H1 (cell line): ENCODE measurements around the gene ZC3H14. TPM values are rescaled to one million over a fixed set of nuclear protein-coding genes. Genes with fewer than 3 reads are reported as not detected.

Source experiments
- CTCF ChIA-PET: fragments of 300-600 bp; sonication (Branson Sonifier 250); formaldehyde crosslinking; loops from one replicate; lab custom pipeline; 2021; ENCODE audit not compliant: partially characterized antibody; lab: Charles Lee
- POLR2A ChIA-PET: fragments of 300-600 bp; sonication (Branson Sonifier 250); formaldehyde crosslinking; loops from one replicate; lab custom pipeline; 2021; ENCODE audit warnings: inconsistent platforms; ENCODE audit not compliant: partially characterized antibody; lab: Charles Lee
- DNase-seq, 2 experiments: peaks; one replicate each; pipeline versions ENCODE4 v3.0.0 to v3.0.0-alpha.2; 2010 to 2022; ENCODE audit warnings: low spot score in 2 of 2, low read depth in 1 of 2, mixed read lengths in 1 of 2
- FAIRE-seq: peaks from 2 replicates; lab custom pipeline; 2011; peaks lifted over from hg19 to GRCh38; lab: Jason Lieb, UNC
- H2AFZ ChIP-seq: 2 replicates; pipeline ENCODE4 v1.8.1; 2012; ENCODE audit warnings: low read length, inconsistent platforms
- H2AK5ac ChIP-seq: 2 replicates; pipeline ENCODE4 v1.6.1; 2013; ENCODE audit warnings: low read depth, low read length
- H2BK120ac ChIP-seq: replicated peaks from 2 replicates; pipeline ENCODE3; 2013; ENCODE audit warnings: low read depth, low read length, inconsistent platforms
- H2BK12ac ChIP-seq: 2 replicates; pipeline ENCODE4 v1.6.1; 2013; ENCODE audit warnings: low read depth, low read length
- H2BK15ac ChIP-seq: 2 replicates; pipeline ENCODE4 v1.6.1; 2013; ENCODE audit warnings: low read length
- H2BK20ac ChIP-seq: 2 replicates; pipeline ENCODE4 v1.6.1; 2013; ENCODE audit warnings: low read length
- H2BK5ac ChIP-seq: 2 replicates; pipeline ENCODE4 v1.6.1; 2013; ENCODE audit warnings: low read depth, low read length
- H3K14ac ChIP-seq: 2 replicates; pipeline ENCODE4 v1.6.1; 2013; ENCODE audit warnings: inconsistent platforms; ENCODE audit not compliant: insufficient read length
- H3K18ac ChIP-seq: 2 replicates; pipeline ENCODE4 v1.6.1; 2013; ENCODE audit warnings: low read length; ENCODE audit errors: extremely low read depth
- H3K23ac ChIP-seq: 2 replicates; pipeline ENCODE4 v1.6.1; 2013; ENCODE audit warnings: inconsistent platforms; ENCODE audit not compliant: insufficient read length
- H3K23me2 ChIP-seq: 2 replicates; pipeline ENCODE4 v1.6.1; 2013; ENCODE audit warnings: low read depth, low read length
- H3K27ac ChIP-seq: 2 replicates; pipeline ENCODE4 v1.6.1; 2011; ENCODE audit warnings: low read depth, low read length, inconsistent platforms
- H3K27me3 ChIP-seq, 4 experiments: replicated peaks in 1 of 4; 1 replicate in 1 of 4; 2 replicates in 3 of 4; pipeline versions ENCODE4 v1.6.1 to v1.8.1; 2011 to 2013; ENCODE audit warnings: low read length in 3 of 4, mild to moderate bottlenecking in 3 of 4, inconsistent platforms in 2 of 4, mixed read lengths in 2 of 4, moderate library complexity in 1 of 4; ENCODE audit not compliant: control insufficient read depth in 3 of 4, insufficient read depth in 3 of 4; ENCODE audit errors: extremely low read depth in 1 of 4
- H3K36me3 ChIP-seq, 4 experiments: 2 replicates each; pipeline versions ENCODE4 v1.6.1 to v1.8.1; 2011 to 2013; ENCODE audit warnings: mild to moderate bottlenecking in 4 of 4, low read length in 3 of 4, moderate library complexity in 2 of 4, control low read depth in 1 of 4, inconsistent platforms in 1 of 4; ENCODE audit not compliant: insufficient read depth in 4 of 4, control insufficient read depth in 2 of 4
- H3K4ac ChIP-seq: replicated peaks from 2 replicates; pipeline ENCODE3; 2013; ENCODE audit warnings: low read length, low read depth, mixed read lengths, inconsistent platforms; ENCODE audit not compliant: insufficient read length
- H3K4me1 ChIP-seq, 4 experiments: replicated peaks in 1 of 4; 1 replicate in 1 of 4; 2 replicates in 3 of 4; pipeline versions ENCODE4 v1.6.1 to v1.8.1; 2011 to 2013; ENCODE audit warnings: low read length in 3 of 4, inconsistent platforms in 2 of 4, mixed read lengths in 1 of 4; ENCODE audit not compliant: insufficient read depth in 4 of 4, control insufficient read depth in 3 of 4
- H3K4me2 ChIP-seq, 2 experiments: 2 replicates each; pipeline versions ENCODE4 v1.6.1 to v1.8.1; 2011 to 2013; ENCODE audit warnings: low read depth in 2 of 2, low read length in 2 of 2, control low read depth in 1 of 2, inconsistent platforms in 1 of 2, mild to moderate bottlenecking in 1 of 2; ENCODE audit not compliant: insufficient read depth in 1 of 2
- H3K4me3 ChIP-seq, 4 experiments: fragments of 200-600, 300-600 bp in 1 of 4; sonication (generic), shearing (Covaris generic), sonication (Bioruptor Twin) in 1 of 4; 2 replicates each; pipeline versions ENCODE4 v1.5.1 to v1.8.1; 2011 to 2016; ENCODE audit warnings: low read length in 4 of 4, low read depth in 3 of 4, control low read depth in 2 of 4, inconsistent platforms in 2 of 4, mild to moderate bottlenecking in 2 of 4, mixed read lengths in 1 of 4, moderate library complexity in 1 of 4; ENCODE audit not compliant: insufficient read depth in 2 of 4; ENCODE audit errors: extremely low read depth in 1 of 4
- H3K56ac ChIP-seq: replicated peaks from 2 replicates; pipeline ENCODE3; 2013; ENCODE audit warnings: low read depth, mild to moderate bottlenecking, mixed read lengths, low read length, inconsistent platforms; ENCODE audit not compliant: insufficient read length
- H3K79me1 ChIP-seq: 2 replicates; pipeline ENCODE4 v1.6.1; 2013; ENCODE audit warnings: low read depth, low read length, control low read depth
- H3K79me2 ChIP-seq, 2 experiments: 2 replicates each; pipeline versions ENCODE4 v1.6.1 to v1.8.1; 2012 to 2013; ENCODE audit warnings: low read length in 2 of 2, mild to moderate bottlenecking in 2 of 2, inconsistent platforms in 1 of 2; ENCODE audit not compliant: insufficient read depth in 2 of 2, control insufficient read depth in 1 of 2
- H3K9ac ChIP-seq, 4 experiments: replicated peaks in 1 of 4; 1 replicate in 1 of 4; 2 replicates in 3 of 4; pipeline versions ENCODE4 v1.6.1 to v1.8.1; 2011 to 2013; ENCODE audit warnings: low read depth in 3 of 4, low read length in 3 of 4, control low read depth in 2 of 4, mild to moderate bottlenecking in 2 of 4, moderate library complexity in 2 of 4, inconsistent platforms in 1 of 4; ENCODE audit errors: extremely low read depth in 1 of 4
- H3K9me3 ChIP-seq, 2 experiments: 2 replicates each; pipeline versions ENCODE4 v1.6.1 to v1.8.1; 2012 to 2013; ENCODE audit warnings: mild to moderate bottlenecking in 2 of 2, moderate library complexity in 2 of 2, control low read depth in 1 of 2, inconsistent platforms in 1 of 2, low read depth in 1 of 2, low read length in 1 of 2, mixed read lengths in 1 of 2; ENCODE audit not compliant: insufficient read depth in 2 of 2
- H4K20me1 ChIP-seq, 2 experiments: replicated peaks in 1 of 2; 2 replicates each; pipeline versions ENCODE3 to v1.8.1; 2011 to 2013; ENCODE audit warnings: inconsistent platforms in 2 of 2, low read length in 2 of 2, mild to moderate bottlenecking in 1 of 2; ENCODE audit not compliant: insufficient read depth in 2 of 2, control insufficient read depth in 1 of 2
- H4K5ac ChIP-seq: 2 replicates; pipeline ENCODE4 v1.6.1; 2013; ENCODE audit warnings: low read length, low read depth, mixed read lengths, inconsistent platforms; ENCODE audit not compliant: insufficient read length
- H4K8ac ChIP-seq: 2 replicates; pipeline ENCODE4 v1.8.0; 2013; ENCODE audit warnings: mild to moderate bottlenecking, moderate library complexity, low read length, inconsistent platforms; ENCODE audit not compliant: insufficient read depth; ENCODE audit errors: extremely low read depth
- H4K91ac ChIP-seq: replicated peaks from 2 replicates; pipeline ENCODE3; 2013; ENCODE audit warnings: low read length, mixed read lengths, inconsistent platforms; ENCODE audit not compliant: insufficient read length
- CBX5 ChIP-seq: fragments of 300-800, 300-1000 bp; sonication (generic); IDR thresholded peaks from 2 replicates; pipeline ENCODE4 v1.7.1; 2016; ENCODE audit warnings: antibody characterized with exemption, low read length, low read depth
- CHD1 ChIP-seq: IDR thresholded peaks from 2 replicates; pipeline ENCODE4 v1.6.1; 2012; ENCODE audit warnings: low read depth, low read length, improper control_type of control experiment
- EP300 ChIP-seq, 2 experiments: IDR thresholded peaks; 1 replicate in 1 of 2; 2 replicates in 1 of 2; pipeline ENCODE4 v1.6.1; 2011 to 2012; ENCODE audit warnings: low read depth in 2 of 2, low read length in 2 of 2, mild to moderate bottlenecking in 2 of 2, borderline replicate concordance in 1 of 2, inconsistent platforms in 1 of 2, moderate library complexity in 1 of 2
- FOSL1 ChIP-seq: IDR thresholded peaks from 2 replicates; pipeline ENCODE4 v1.6.1; 2011; ENCODE audit warnings: mild to moderate bottlenecking, low read depth, low read length, moderate library complexity; ENCODE audit not compliant: insufficient read depth
- JUN ChIP-seq: IDR thresholded peaks from 2 replicates; pipeline ENCODE4 v1.6.1; 2011; ENCODE audit warnings: low read depth, mild to moderate bottlenecking, improper control_type of control experiment, low read length
- KDM4A ChIP-seq: IDR thresholded peaks from one replicate; pipeline ENCODE4 v1.7.1; 2012; ENCODE audit warnings: low read depth, mild to moderate bottlenecking, moderate library complexity, low read length, inconsistent platforms; ENCODE audit not compliant: severe bottlenecking
- MAX ChIP-seq: IDR thresholded peaks from 2 replicates; pipeline ENCODE4 v1.6.1; 2012; ENCODE audit warnings: inconsistent platforms
- PHF8 ChIP-seq: fragments of 200-600 bp; sonication (generic); conservative IDR thresholded peaks from 2 replicates; pipeline ENCODE4 v1.7.1; 2012; ENCODE audit warnings: low read depth, mild to moderate bottlenecking, inconsistent platforms, low read length, moderate library complexity
- SIX5 ChIP-seq: IDR thresholded peaks from 2 replicates; pipeline ENCODE4 v1.6.1; 2011; ENCODE audit warnings: mild to moderate bottlenecking, low read depth, low read length
- TAF7 ChIP-seq: optimal IDR thresholded peaks from 2 replicates; pipeline ENCODE3; 2011; ENCODE audit warnings: low read depth, mild to moderate bottlenecking, inconsistent platforms, low read length, moderate library complexity, borderline replicate concordance
- TBP ChIP-seq: IDR thresholded peaks from 2 replicates; pipeline ENCODE4 v1.6.1; 2011; ENCODE audit warnings: low read depth, low read length, improper control_type of control experiment
- WGBS, 2 experiments: shearing (Covaris generic) in 1 of 2; methylation state at CpG; one replicate each; pipeline versions ENCODE4 v1.1.6 to v1.1.7; 2013 to 2015; ENCODE audit warnings: low lambda C conversion rate in 2 of 2, mixed read lengths in 2 of 2, inconsistent platforms in 1 of 2, low coverage in 1 of 2, missing lambda C conversion rate in 1 of 2; ENCODE audit not compliant: insufficient replicate concordance in 2 of 2, insufficient coverage in 1 of 2, insufficient read length in 1 of 2; ENCODE audit errors: extremely low coverage in 1 of 2, missing lambda C conversion rate in 1 of 2; 5-methylcytosine and 5-hydroxymethylcytosine counted together
- polyA plus RNA-seq, 7 experiments: library from polyadenylated mRNA; depleted of rRNA in 3 of 7; stranded (reverse) in 5 of 7; unstranded in 2 of 7; fragments of >200 nt in 5 of 7; fragments of 200-250 nt in 2 of 7; gene quantifications; 1 replicate in 5 of 7; 2 replicates in 1 of 7; 4 replicates in 1 of 7; pipeline versions ENCODE4 v1.2.1 to v1.2.3, GENCODE V29; 2011 to 2013; ENCODE audit warnings: missing spikeins in 2 of 7, mixed read lengths in 2 of 7
- total RNA-seq: library from RNA; stranded (reverse); fragmentation: NEBNext Ultra II Directional; extraction: Animal tissue kit (Norgen Biotek cat#: 25700); gene quantifications from 2 replicates; pipeline ENCODE4 v1.2.1, GENCODE V29; 2021

The ZC3H14 gene
- total and polyA plus RNA-seq, 2 of the 8 experiments (the other 6 are each of a cell fraction or from before 2014, with no cell fraction given) = 86.0 to 99.1 TPM

GRCh38 chr14:88611878-88612277, 49.0 kb downstream of the ZC3H14 start:
- Histone ChIP-seq H2AFZ (no peak overlapping the region), H3K56ac (no peak overlapping the region), H2BK20ac (no peak overlapping the region), H2BK5ac (no peak overlapping the region), H3K4me3 (no peak overlapping the region), H2BK15ac (no peak overlapping the region), H3K27me3 (no peaks in the 10 kb centered on the region), H3K4me2 (no peak overlapping the region), H4K5ac (no peak overlapping the region), H2BK120ac (no peak overlapping the region), H3K4me1 (peaks cover 0 to 4% (median 1%) of the 10 kb centered on the region in 4 experiments; a peak in 2 of 7 replicates), H3K79me1 (no peaks in the 10 kb centered on the region), H3K9me3 (peaks cover 0 to 3% of the 10 kb centered on the region in 2 experiments; a peak in 1 of 4 replicates), H2BK12ac (no peak overlapping the region), H4K8ac (no peak overlapping the region), H3K14ac (no peak overlapping the region), H3K9ac (no peak overlapping the region), H4K20me1 (peaks cover 0 to 6% of the 10 kb centered on the region in 2 experiments), H3K79me2 (no peaks in the 10 kb centered on the region), H3K18ac (no peak overlapping the region), H2AK5ac (no peak overlapping the region), H3K27ac (no peak overlapping the region), H3K4ac (no peak overlapping the region), H3K23ac (no peak overlapping the region), H3K23me2 (no peaks in the 10 kb centered on the region; the same call in 1 of the 2 replicates), H4K91ac (no peak overlapping the region), H3K36me3 (peaks cover 25 to 90% (median 55%) of the 10 kb centered on the region in 4 experiments)
- no peak for FAIRE-seq
- WGBS, 2 experiments = 85% methylated on average over 1 of the region's 1 CpG; no CpG with 5 or more reads in 1 of the 2 experiments
- no peak for DNase-seq
- TF ChIP-seq FOSL1 (no peak), PHF8 (no peak), CBX5 (no peak), TAF7 (no peak), SIX5 (no peak), EP300 (IDR thresholded peaks at IDR 0.05; ENCODE audit: borderline replicate concordance in 1 of 2, low read depth in 2 of 2, low read length in 2 of 2) (no peak), MAX (no peak), CHD1 (no peak), KDM4A (no peak), JUN (no peak), TBP (no peak)
- CTCF ChIA-PET = no interaction called here
- POLR2A ChIA-PET = no interaction called here
